BJ (cell line): ENCODE results near the gene AMPD2. TPM values are rescaled to one million over a fixed set of nuclear protein-coding genes. Genes with fewer than 3 reads are reported as not detected.
A peak's percentile ranks its signal among the peaks of the same experiment; 100 is the strongest.

Experiments used
- CTCF ChIA-PET: fragments of 350-600 bp; formaldehyde crosslinking; extraction: SDS; loops from one replicate; lab custom pipeline; 2021; ENCODE audit warnings: antibody characterized with exemption, inconsistent platforms; lab: Yijun Ruan, JAX
- POLR2A ChIA-PET: fragments of 300-600 bp; sonication (Branson Sonifier 250); formaldehyde crosslinking; extraction: SDS; loops from one replicate; lab custom pipeline; 2021; ENCODE audit warnings: antibody characterized with exemption; lab: Charles Lee
- DNase-seq: peaks from one replicate; pipeline ENCODE4 v3.0.0-alpha.2; 2011; ENCODE audit warnings: low read depth
- H3K27me3 ChIP-seq: 2 replicates; pipeline ENCODE4 v1.6.0; 2011; ENCODE audit warnings: low read length; ENCODE audit not compliant: control insufficient read depth, insufficient read depth
- H3K36me3 ChIP-seq: 2 replicates; pipeline ENCODE4 v1.5.1; 2011; ENCODE audit warnings: low read length; ENCODE audit not compliant: control insufficient read depth, insufficient read depth
- H3K4me3 ChIP-seq: 2 replicates; pipeline ENCODE4 v1.5.1; 2011; ENCODE audit warnings: low read depth, mild to moderate bottlenecking, control low read depth, low read length
- CTCF ChIP-seq: IDR thresholded peaks from 2 replicates; pipeline ENCODE4 v1.5.1; 2011; ENCODE audit warnings: low read depth, mild to moderate bottlenecking, control low read depth, inconsistent platforms, low read length, moderate library complexity; ENCODE audit not compliant: insufficient read depth
- polyA plus RNA-seq: library from polyadenylated mRNA; depleted of rRNA; stranded (reverse); fragments of >200 nt; gene quantifications from 2 replicates; pipeline ENCODE4 v1.2.3, GENCODE V29; 2011

AMPD2 gene
- polyA plus RNA-seq, 1 experiment: 86.9 TPM

- TF ChIP-seq CTCF: no peak
- DNase-seq: no peak
- CTCF ChIA-PET: interaction anchor here (1.0 to 13.3 kb wide), 2 partner anchors 19 to 127 kb away, joined by 3 to 153 read pairs; no protein-coding TSS in a partner anchor
- H3K27me3 ChIP-seq: no peaks in the 10 kb centered on the region
- H3K36me3 ChIP-seq: peaks cover 1% of the 10 kb centered on the region; the same call in 1 of the 2 replicates
- POLR2A ChIA-PET: no interaction called here
- peak overlapping the region; percentile 83 for H3K4me3 ChIP-seq
These were observed 719 bp upstream of the AMPD2 start for GRCh38 chr1:109618661-109619575.

GRCh38 chr1:109620401-109620791, 759 bp downstream of the AMPD2 start:
- DNase-seq: no peak
- ChIA-PET CTCF (interaction anchor here (0.9 to 13.3 kb wide), 7 partner anchors 18 to 153 kb away, joined by 3 to 153 read pairs (median 4); partner anchors contain the start of gene GNAI3), POLR2A (interaction anchor here (0.8 kb wide), 1 partner anchor 72 kb away, joined by 6 read pairs; the partner anchor contains the start of gene GNAI3)
- Histone ChIP-seq H3K36me3 (peaks cover 1% of the 10 kb centered on the region; the same call in 1 of the 2 replicates), H3K27me3 (no peaks in the 10 kb centered on the region), H3K4me3 (peak overlapping the region; percentile 83)
- no peak for TF ChIP-seq CTCF

GRCh38 chr1:109620841-109621286, 1.2 kb downstream of the AMPD2 start:
- Histone ChIP-seq H3K4me3 (peak overlapping the region; percentile 83), H3K27me3 (no peaks in the 10 kb centered on the region), H3K36me3 (peaks cover 1% of the 10 kb centered on the region; the same call in 1 of the 2 replicates)
- ChIA-PET CTCF (interaction anchor here (1.0 to 13.3 kb wide), 5 partner anchors 17 to 153 kb away, joined by 3 to 153 read pairs (median 5); partner anchors contain the start of gene GNAI3), POLR2A (interaction anchor here (0.8 kb wide), 1 partner anchor 72 kb away, joined by 6 read pairs; the partner anchor contains the start of gene GNAI3)
- DNase-seq: peak; percentile 71
- TF ChIP-seq CTCF: no peak

GRCh38 chr1:109621379-109622136, 1.9 kb downstream of the AMPD2 start:
- ChIA-PET CTCF (interaction anchor here (0.8 to 13.3 kb wide), 5 partner anchors 11 to 152 kb away, joined by 3 to 153 read pairs (median 4); no protein-coding TSS in a partner anchor), POLR2A (interaction anchor here (0.6 kb wide), 1 partner anchor 138 kb away, joined by 21 read pairs; no protein-coding TSS in a partner anchor)
- Histone ChIP-seq H3K36me3 (peaks cover 4% of the 10 kb centered on the region), H3K4me3 (peak overlapping the region; percentile 83), H3K27me3 (no peaks in the 10 kb centered on the region)
- TF ChIP-seq CTCF: no peak
- DNase-seq: no peak
